ENCODE measurements around the gene ERAP2.

Gene ERAP2

DNA sequence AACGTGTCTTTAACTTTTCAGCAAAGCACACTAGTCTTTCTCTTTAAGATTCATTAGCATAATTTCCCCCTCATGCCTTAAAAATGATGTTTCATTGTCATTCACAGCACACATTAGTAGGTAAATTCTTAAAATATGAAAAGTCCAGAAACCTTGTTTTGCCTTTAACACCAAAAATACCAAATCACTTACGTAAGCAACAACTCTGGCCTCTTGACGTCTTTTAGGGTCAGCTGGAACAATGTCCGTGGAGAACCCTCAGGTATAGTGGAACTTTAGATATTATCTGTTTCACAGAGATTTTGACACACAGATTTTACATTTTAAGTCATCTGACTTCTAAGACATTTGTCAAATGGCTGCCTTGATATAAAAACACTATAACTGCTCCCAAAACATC lies 90.5 kb downstream of the ERAP2 start:
- DNase-seq (ENCODE audit: low spot score) = no peak

DNA sequence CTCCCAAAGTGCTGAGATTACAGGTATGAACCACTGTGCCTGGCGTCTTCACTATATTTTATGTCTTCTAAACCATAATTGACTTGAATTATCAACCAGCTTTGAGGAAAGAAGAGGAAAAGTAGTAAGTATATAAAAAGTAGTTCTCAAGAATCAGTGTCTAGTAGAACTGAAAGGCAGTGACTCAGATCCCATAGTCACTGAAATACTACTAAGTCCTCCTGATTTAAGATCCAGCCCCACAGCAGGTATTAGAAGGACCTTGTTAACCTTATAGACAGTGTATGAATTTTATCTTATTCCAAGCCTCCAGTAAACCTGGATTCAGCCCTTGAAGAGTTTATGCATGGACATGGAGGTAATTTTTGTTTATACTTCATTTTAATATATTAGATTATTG lies 91.1 kb downstream of the ERAP2 start:
- DNase-seq (ENCODE audit: low spot score) = no peak

DNA sequence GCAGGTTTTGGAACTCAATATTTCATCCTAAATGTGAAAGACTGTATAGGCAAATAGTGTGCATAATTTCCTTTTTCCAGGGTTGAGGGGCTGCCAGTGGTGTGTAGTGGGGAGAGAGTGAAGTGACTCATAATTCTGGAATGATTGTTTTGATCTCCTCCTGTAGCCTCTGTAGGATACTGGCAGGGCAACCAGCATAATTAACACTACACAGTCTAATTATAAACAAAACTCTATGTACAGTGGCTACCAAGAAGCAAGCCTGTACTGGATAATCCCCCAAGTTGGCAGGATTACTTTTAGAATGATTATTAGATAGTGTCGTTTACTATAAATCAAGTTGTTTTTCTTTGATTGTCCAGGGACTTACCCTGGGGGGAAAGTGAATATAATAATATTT lies 91.8 kb downstream of the ERAP2 start:
- DNase-seq (ENCODE audit: low spot score) = peak; percentile 23

DNA sequence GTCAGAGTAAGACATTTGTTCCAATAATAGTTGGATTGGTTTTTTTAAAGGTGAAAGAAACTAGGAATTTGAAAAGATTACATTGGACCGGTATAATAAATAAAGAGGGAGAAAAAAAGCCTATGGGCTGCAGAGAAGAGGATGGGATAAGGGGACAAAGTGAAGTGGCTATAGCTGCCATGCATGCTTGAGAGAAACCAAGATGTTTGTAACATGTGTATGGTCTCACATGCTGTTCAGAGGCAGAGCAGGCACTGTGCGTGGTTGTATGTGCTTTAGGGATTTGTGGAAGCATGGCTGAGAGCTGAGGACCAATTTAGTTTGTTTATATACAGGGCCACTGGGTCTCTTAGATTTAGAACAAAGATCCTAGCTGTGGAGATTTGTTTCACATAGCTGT lies 92.3 kb downstream of the ERAP2 start:
- DNase-seq (ENCODE audit: low spot score) = no peak
